PC-9 (cell line): ENCODE measurements around the gene MCM8.

Experiments used
- CTCF ChIP-seq: fragments of 200-600 bp; sonication (generic); conservative IDR thresholded peaks from 2 replicates; pipeline ENCODE4 v1.6.1; 2017; ENCODE audit warnings: mixed run types, antibody characterized with exemption, mild to moderate bottlenecking, moderate library complexity
- EZH2 ChIP-seq: fragments of 200-600 bp; sonication (generic); IDR thresholded peaks from 2 replicates; pipeline ENCODE4 v1.8.0; 2017; ENCODE audit warnings: antibody characterized with exemption, low read depth

GRCh38 chr20:5927749-5928462 lies 22.5 kb upstream of the MCM8 start:
- no peak for TF ChIP-seq CTCF
- TF ChIP-seq EZH2, result no peak
